Adipocyte (in vitro differentiated cells): ENCODE measurements around the gene TMEM106B.

Source experiments
- DNase-seq: peaks from one replicate; pipeline ENCODE4 v3.0.0-alpha.2; 2015; ENCODE audit warnings: low read depth
- H3K27me3 ChIP-seq: replicated peaks from 2 replicates; pipeline ENCODE4 v1.7.0; 2013; ENCODE audit warnings: mild to moderate bottlenecking, low read length, moderate library complexity; ENCODE audit not compliant: control insufficient read depth, insufficient read depth
- H3K36me3 ChIP-seq: 2 replicates; pipeline ENCODE4 v1.7.0; 2013; ENCODE audit warnings: low read length, mild to moderate bottlenecking, moderate library complexity; ENCODE audit not compliant: control insufficient read depth, insufficient read depth, severe bottlenecking
- H3K4me1 ChIP-seq: 2 replicates; pipeline ENCODE4 v1.7.0; 2013; ENCODE audit warnings: mild to moderate bottlenecking, low read length, moderate library complexity; ENCODE audit not compliant: control insufficient read depth, insufficient read depth
- H3K4me3 ChIP-seq: 2 replicates; pipeline ENCODE4 v1.7.0; 2013; ENCODE audit warnings: mild to moderate bottlenecking, low read length, moderate library complexity
- H3K9ac ChIP-seq: 2 replicates; pipeline ENCODE4 v1.7.0; 2013; ENCODE audit warnings: mild to moderate bottlenecking, low read length, moderate library complexity
- H3K9me3 ChIP-seq: 2 replicates; pipeline ENCODE4 v1.7.0; 2013; ENCODE audit warnings: mild to moderate bottlenecking, low read length, moderate library complexity; ENCODE audit not compliant: control insufficient read depth

TMEM106B gene

GRCh38 chr7:12258074-12258473 lies 47.0 kb downstream of the TMEM106B start:
- Histone ChIP-seq H3K9me3 (no peaks in the 10 kb centered on the region), H3K9ac (no peak overlapping the region), H3K4me1 (peaks cover 5% of the 10 kb centered on the region), H3K36me3 (no peaks in the 10 kb centered on the region), H3K4me3 (peak overlapping the region; percentile 61), H3K27me3 (no peaks in the 10 kb centered on the region)
- DNase-seq: no peak

DNA sequence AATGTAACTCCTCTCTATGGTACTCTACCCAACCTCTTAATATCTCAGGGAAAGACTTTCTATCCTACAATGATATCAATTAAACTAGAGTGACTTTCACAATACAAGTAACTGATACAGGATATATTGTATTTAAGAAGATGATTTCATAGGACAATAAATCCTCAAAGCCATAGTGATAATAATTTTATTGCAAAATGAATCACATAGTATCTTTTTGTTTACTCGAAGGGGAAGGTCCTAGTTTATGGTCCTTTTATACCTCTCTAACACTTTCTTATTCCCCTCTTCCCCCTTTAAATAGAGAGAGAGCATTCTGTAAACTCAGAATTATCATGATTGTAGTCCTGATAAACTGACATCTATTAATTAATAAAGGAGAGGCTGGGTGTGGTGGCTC lies 56.4 kb downstream of the TMEM106B start:
- Histone ChIP-seq H3K36me3 (no peaks in the 10 kb centered on the region), H3K4me3 (no peak overlapping the region), H3K4me1 (no peaks in the 10 kb centered on the region), H3K9ac (no peak overlapping the region), H3K9me3 (no peaks in the 10 kb centered on the region), H3K27me3 (no peaks in the 10 kb centered on the region)
- no peak for DNase-seq

- H3K27me3 ChIP-seq: no peaks in the 10 kb centered on the region
- H3K9ac ChIP-seq: no peak overlapping the region
- no peak overlapping the region for H3K4me3 ChIP-seq
- no peaks in the 10 kb centered on the region for H3K36me3 ChIP-seq
- DNase-seq: no peak
- no peaks in the 10 kb centered on the region for H3K4me1 ChIP-seq
- no peaks in the 10 kb centered on the region for H3K9me3 ChIP-seq
These were observed 58.2 kb downstream of the TMEM106B start for GRCh38 chr7:12269100-12269895.

DNA sequence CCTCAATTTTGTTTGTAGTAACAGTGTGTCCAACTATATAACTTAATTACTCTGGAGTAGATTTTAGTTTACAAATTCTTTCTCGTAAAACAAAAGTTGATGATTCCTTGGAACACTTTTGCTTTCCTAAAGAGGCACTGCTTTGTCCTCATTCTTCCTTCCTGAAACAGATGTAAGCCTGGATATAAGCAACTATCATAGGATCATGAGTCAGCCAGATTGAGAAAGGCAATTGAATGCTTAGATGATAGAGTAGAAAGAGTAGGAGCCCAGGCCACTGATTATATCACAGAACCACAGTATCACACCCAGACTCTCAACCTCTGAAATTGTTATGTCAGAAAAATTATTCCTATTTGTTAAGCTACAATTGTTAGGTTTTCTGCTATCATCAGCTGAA lies 69.9 kb downstream of the TMEM106B start:
- Histone ChIP-seq H3K27me3 (no peaks in the 10 kb centered on the region), H3K36me3 (no peaks in the 10 kb centered on the region), H3K4me3 (no peak overlapping the region), H3K9ac (no peak overlapping the region), H3K9me3 (peaks cover 5% of the 10 kb centered on the region), H3K4me1 (no peaks in the 10 kb centered on the region)
- peak; percentile 44 for DNase-seq

DNA sequence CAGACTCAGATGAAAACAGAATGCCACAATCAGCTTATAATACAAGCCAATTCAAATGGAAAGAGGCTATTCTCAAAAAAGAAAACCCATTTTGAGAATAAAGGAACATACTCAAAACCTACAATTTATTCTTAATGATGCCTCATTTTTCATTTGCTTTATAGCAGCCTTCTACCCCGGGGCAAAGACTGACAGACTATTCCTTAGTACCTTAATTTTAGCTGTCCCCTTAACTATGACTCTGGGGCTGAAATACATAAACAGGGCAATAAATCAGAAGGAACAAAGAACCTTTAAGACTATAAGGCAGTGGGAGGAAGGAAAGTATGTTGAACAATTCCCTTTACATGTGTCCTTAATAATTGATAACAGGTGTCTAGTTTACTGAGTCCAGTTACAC lies 76.8 kb downstream of the TMEM106B start:
- no peak overlapping the region for H3K4me3 ChIP-seq
- peak; percentile 0 for DNase-seq
- H3K4me1 ChIP-seq: no peaks in the 10 kb centered on the region
- H3K9me3 ChIP-seq: peaks cover 13% of the 10 kb centered on the region
- no peak overlapping the region for H3K9ac ChIP-seq
- H3K27me3 ChIP-seq: no peaks in the 10 kb centered on the region
- H3K36me3 ChIP-seq: no peaks in the 10 kb centered on the region

GRCh38 chr7:12289996-12290395 lies 78.9 kb downstream of the TMEM106B start:
- Histone ChIP-seq H3K36me3 (no peaks in the 10 kb centered on the region), H3K4me3 (no peak overlapping the region), H3K27me3 (peaks cover 6% of the 10 kb centered on the region), H3K4me1 (no peaks in the 10 kb centered on the region), H3K9ac (no peak overlapping the region), H3K9me3 (peaks cover 17% of the 10 kb centered on the region)
- DNase-seq: no peak

DNA sequence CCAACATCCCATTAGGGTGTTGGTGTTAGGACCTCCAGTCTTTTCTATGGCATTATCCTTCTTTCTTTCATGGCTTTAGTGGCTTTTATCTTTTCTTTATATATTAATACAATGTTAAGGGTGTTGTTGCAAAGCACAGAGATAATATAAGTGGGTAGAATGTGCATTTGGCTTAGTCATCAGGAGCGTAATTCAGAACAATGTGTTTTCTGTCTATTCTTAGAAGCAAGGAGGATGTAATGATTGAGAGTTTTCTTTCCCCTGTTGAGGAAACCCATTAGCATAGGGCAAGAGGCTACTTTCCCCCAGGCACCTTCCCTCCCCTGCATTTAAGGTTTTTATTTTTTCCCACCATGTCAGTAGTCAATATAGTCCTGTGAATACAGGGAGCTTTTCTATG lies 79.7 kb downstream of the TMEM106B start:
- no peak overlapping the region for H3K9ac ChIP-seq
- DNase-seq: no peak
- H3K4me3 ChIP-seq: no peak overlapping the region
- H3K9me3 ChIP-seq: peaks cover 17% of the 10 kb centered on the region
- H3K4me1 ChIP-seq: no peaks in the 10 kb centered on the region
- no peaks in the 10 kb centered on the region for H3K36me3 ChIP-seq
- H3K27me3 ChIP-seq: peaks cover 12% of the 10 kb centered on the region

- no peak for DNase-seq
- H3K9ac ChIP-seq: no peak overlapping the region
- peaks cover 12% of the 10 kb centered on the region for H3K27me3 ChIP-seq
- H3K36me3 ChIP-seq: no peaks in the 10 kb centered on the region
- no peaks in the 10 kb centered on the region for H3K4me1 ChIP-seq
- peaks cover 17% of the 10 kb centered on the region for H3K9me3 ChIP-seq
- no peak overlapping the region for H3K4me3 ChIP-seq
These were observed 80.8 kb downstream of the TMEM106B start for GRCh38 chr7:12291870-12292269.
